C1 segment of cervical spinal cord (tissue), 14 donors: ENCODE measurements around the gene SLC9A3.

Source experiments
- DNase-seq, 14 donors: peaks; one replicate each; lab custom pipeline; 2025; lab: John Stamatoyannopoulos, UW

SLC9A3 gene

GRCh38 chr5:555058-555623, 30.9 kb upstream of the SLC9A3 start:
- DNase-seq, result no peak

DNA sequence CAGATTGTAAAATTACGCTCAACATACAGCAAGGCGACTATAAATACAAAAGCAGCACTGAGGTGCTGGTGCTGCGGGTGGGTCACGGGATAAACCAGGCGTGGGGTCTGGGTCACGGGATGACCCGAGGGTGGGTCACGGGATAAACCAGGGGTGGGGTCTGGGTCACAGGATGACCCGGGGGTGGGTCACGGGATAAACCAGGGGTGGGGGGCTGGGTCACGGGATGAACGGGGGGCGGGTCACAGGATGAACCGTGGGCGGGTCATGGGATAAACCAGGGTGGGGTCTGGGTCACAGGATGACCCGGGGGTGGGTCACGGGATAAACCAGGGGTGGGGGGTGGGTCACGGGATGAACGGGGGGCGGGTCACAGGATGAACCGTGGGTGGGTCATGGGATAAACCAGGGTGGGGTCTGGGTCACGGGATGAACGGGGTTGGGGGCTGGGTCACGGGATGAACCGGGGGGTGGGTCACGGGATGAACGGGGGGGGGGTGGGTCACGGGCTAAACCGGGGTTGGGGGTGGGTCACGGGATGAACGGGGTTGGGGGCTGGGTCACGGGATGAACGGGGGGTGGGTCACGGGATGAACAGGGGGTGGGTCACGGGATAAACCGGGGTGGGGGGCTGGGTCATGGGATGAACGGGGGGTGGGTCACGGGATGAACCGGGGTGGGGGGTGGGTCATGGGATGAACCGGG, 30.2 kb upstream of the SLC9A3 start:
- DNase-seq, result no peak

DNA sequence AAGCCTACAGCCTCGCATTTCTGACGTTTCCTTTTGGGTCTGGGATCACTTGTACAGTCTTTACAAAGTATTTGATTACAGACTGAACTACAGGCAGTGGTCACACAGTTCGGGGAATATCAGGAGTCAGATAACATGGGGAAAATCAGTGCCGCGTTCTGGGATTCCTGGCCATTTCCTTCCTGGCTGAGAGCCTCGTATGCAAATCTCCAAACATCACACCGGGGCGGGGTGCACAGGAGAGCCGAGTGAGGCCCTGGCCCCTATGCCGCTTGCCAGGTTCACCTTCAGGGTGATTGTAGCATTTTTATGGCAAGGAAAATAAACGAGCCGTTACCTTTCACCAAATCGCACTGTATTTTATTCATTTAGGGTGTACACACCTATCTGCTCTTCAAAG, 29.6 kb upstream of the SLC9A3 start:
- DNase-seq, result no peak

- no peak for DNase-seq
These were observed 27.2 kb upstream of the SLC9A3 start for GRCh38 chr5:551406-551805.

DNA sequence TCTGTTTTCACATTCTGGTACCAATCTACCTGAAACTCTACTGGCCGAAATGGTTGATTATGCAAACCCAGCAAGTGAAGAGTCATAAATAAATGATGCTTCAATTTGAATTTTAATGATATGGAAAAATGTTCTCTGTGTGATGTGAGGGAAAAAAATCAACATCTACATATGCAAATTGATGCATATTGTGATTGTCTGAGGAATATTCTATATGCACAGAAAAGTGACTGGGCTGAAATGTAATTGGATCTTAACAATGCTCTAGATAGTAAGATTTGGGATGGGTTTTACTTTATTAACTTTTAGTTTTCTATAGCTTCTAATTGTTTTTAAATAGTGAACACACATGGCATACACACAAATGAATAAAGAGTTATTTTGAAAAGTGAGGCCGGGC, 25.0 kb upstream of the SLC9A3 start:
- no peak for DNase-seq

GRCh38 chr5:548256-548655, 24.0 kb upstream of the SLC9A3 start:
- DNase-seq, result no peak

- no peak for DNase-seq
These were observed 23.1 kb upstream of the SLC9A3 start for GRCh38 chr5:547086-547924.

- DNase-seq, result no peak
These were observed 22.2 kb upstream of the SLC9A3 start for GRCh38 chr5:546376-546908.

DNA sequence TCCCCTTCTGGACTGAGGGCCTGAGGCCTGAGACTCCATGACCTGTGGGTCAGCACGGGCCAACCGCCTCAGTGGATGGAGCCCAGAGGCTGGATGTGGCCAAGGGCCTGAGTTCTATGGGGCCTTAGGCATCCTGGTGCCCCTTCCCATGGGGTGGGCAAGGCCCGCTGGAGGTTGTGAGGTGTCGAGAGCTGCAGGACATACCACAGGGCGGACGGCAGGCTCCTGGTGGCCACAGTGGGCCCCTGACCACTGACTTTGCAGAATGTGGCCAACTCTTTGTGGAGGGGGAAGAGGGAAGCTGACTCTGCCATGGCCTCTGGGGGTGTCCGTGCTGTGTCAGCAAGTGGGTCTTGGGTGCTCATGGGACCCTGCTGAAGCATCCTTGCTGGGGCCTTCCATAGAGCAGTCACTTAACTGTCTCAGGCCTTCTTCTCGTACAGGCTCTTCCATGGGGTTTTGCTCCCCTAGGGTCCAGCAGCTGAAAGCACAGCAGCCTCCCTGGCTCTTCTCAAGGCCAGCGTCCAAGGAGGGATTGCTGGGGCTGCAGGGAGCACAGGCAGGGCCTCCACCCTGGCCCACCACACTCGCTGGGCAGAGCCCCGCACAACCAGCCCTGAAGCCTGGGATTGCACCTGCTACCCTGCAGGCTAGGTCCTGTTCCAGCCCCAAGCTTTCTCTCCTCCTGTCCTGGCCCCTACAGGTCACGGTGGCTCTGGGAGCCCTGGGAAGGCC, 21.6 kb upstream of the SLC9A3 start:
- DNase-seq, result no peak

- no peak for DNase-seq
These were observed 20.6 kb upstream of the SLC9A3 start for GRCh38 chr5:544675-545355.

DNA sequence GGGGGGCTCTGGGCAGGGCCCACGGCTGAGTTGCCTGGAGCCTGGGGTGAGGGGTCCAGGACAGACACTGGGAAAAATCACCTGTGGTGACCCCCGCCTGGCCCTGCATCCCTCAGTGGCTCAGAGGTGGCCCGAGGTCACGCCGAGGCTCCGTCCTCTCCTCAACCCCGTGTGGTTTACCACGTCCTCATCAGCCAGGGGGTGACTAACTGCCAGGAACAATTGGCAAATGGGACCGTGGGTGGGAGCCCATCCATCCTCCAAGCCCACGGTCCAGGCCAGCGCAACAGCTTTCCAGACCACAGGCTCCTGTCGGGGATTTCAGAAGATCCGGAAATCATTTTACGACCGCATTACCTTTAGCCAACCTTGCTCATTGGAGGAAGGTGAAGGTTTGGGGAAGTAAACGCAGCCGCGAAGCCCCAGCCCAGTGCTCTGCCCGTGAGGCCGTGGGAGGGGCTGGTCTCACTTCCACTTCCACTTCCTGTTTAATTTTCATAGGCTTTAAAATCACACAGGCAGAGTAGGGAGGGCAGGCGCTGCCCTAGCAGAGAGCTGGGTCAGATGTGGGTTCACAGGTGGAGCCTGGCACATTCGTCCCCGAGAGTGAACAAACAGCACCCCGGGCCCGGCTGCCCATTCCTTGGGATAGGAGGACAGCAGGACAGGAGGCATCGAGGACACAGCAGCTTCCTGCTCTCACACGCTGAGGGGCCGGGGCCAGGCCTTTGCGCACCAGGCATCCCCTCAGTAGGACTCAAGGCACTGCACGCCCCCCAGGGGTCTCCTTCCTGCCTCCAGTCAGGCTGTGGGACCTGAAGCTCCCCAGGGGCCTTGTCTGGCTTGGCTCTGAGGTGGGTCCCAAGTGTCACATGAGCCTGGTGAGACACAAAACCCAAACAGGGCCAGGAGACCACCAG, 19.8 kb upstream of the SLC9A3 start:
- peak in 8 of 14 donors; percentile 6 to 49 (median 14) for DNase-seq

GRCh38 chr5:543351-543750, 19.1 kb upstream of the SLC9A3 start:
- DNase-seq, result no peak

DNA sequence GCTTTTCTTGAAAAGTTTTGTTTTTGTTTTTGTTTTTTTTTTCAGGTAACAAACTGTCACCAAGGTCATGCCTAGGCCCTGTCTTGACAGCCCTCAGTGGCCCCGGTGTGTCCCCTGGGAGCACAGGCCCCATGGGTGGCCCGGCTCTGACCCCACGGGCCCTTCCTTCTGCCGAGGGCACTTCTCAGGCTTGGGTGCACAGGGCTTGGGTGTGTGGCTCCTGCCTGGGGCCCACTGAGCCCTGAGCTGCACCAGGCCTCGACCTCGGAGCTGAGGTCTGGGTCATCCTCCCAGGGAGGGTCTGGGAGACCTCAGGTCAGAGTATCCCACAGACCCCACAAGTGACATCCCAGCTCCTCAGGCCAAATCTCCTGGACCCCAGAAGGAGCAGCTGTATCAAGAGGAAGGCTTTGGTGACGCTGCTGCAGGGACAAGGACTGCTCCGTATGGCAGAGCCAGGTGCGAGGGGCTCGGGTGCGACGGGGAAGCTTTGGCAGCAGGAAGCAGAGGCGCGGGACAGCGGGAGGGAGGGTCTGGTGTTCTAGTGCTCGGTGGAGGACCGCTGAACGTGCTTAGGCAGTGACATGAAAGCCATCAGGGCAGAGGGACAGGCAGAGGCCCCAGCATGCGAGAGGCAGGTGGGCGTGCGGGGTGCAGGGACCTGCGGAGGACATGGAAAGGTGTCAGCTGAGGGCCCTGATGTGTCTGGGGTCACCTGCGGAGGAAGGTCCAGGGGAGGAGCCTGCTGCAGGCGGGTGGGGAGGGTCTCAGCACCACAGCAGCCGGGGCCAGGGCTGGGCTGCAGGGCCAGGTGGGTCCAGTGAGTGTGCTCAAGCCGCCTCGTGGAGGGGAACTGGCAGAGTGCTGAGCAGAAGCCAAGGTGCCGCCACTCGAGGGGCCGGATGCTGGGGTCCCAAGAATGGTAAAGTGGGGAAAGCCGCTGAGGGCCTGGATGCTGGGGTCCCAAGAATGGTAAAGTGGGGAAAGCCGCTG, 18.4 kb upstream of the SLC9A3 start:
- DNase-seq, result no peak

DNA sequence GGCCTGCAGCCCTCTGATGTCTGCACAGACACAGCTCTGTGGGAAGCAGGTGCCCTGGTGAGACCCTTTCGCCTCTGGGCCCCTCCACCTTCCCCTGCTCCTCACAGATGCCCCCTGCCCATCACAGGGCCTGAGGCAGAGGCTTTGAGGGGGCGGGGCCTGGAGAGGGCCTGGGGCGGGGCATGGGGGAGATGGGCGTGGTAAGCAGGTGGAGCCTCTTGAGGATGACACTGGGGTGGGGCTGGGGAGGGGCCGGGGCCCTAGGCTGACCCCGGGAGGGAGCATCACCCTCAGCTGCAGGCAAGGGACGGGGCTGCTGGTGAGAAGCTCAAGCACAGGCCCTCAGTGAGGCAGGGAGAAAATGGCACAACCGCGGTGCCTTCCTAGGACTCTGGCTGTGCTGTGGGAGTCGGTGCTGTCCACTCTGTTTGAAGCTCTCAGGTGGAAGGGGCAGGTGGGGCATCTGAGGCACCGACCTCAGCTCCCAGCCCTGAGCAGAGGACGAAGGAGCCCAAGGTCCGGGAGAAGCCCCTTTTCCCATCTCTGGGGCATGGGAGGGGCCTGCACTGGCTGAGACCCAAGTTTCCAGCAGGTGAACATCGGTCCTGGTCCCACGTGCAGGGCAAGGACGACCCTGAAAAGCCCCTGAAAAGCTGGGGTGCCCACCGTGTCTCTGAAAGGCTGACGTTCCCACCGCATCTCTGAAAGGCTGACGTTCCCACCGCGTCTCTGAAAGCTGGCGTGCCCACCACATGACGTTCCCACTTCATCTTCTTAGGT, 17.5 kb upstream of the SLC9A3 start:
- DNase-seq, result no peak

DNA sequence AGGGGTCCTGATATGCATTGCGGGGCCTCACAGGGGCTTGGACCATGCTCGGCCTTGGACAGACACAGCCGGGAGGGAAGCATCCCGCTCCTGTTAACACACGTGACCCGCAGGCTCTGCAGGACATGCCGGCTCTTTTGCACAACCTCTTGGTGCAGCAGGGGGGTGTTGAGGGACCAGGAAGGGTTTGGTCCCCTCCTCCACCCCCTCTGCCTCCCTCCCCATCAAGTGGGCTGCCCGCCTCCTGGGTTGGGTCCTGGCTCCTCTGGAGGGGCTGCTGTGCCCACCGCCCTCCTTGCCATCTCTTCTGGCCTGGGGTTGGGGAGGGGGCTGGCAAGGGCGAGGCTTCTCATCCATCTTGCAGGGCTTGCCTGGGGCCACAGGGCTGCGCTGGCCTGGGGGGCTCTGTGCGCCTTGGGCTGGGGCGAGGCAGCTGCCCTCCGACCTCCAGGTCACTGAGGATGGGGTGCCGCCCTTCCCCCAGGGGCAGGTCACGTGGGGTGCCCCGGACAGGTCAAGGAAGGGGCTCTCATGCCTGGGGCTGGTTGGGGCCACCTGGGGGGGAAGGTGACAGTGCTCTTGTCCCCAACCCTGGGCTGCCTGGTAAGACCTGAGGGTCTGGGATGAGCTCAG, 16.8 kb upstream of the SLC9A3 start:
- DNase-seq, result no peak

- no peak for DNase-seq
These were observed 16.0 kb upstream of the SLC9A3 start for GRCh38 chr5:540071-540905.
